Muscle of leg (tissue), 9 donors: Measurements from ENCODE around the gene CUL5. TPM values are rescaled to one million over a fixed set of nuclear protein-coding genes. Genes with fewer than 3 reads are reported as not detected.

Experiments used
- polyA plus RNA-seq, 8 donors: library from polyadenylated mRNA; unstranded; fragments of 120-200 nt; gene quantifications; one replicate each; pipeline versions ENCODE4 v1.2.1 to v1.2.3, GENCODE V29; 2013; ENCODE audit warnings: inconsistent platforms in 1 of 8, low replicate concordance in 1 of 8; ENCODE audit not compliant: insufficient read length in 8 of 8, insufficient read depth in 1 of 8
- total RNA-seq: library from RNA; stranded (reverse); fragments of 120-200 nt; gene quantifications from one replicate; pipeline ENCODE4 v1.2.4, GENCODE V29; 2013

Gene CUL5
- total and polyA plus RNA-seq, 9 donors = 17.2 to 33.8 (median 25.3) TPM

Other genes starting within 250 kb of the CUL5 start
- gene SLC35F2, start 150.1 kb upstream of the CUL5 start, total RNA-seq = 5.5 TPM
- 1 to 10 TPM; 2.9 to 5.1 (median 4.1) TPM for gene SLC35F2, start 150.1 kb upstream of the CUL5 start, polyA plus RNA-seq
- gene RAB39A, start 80.5 kb upstream of the CUL5 start, total RNA-seq = 0.58 TPM
- under 1 TPM; 0.32 to 0.81 (median 0.46) TPM for gene RAB39A, start 80.5 kb upstream of the CUL5 start, polyA plus RNA-seq
- gene ACAT1, start 112.7 kb downstream of the CUL5 start, total RNA-seq = 77.4 TPM
- 10 to 100 TPM; 50.0 to 69.4 (median 57.1) TPM for gene ACAT1, start 112.7 kb downstream of the CUL5 start, polyA plus RNA-seq
- 8.3 TPM for gene NPAT, start 213.7 kb downstream of the CUL5 start, total RNA-seq
- gene NPAT, start 213.7 kb downstream of the CUL5 start, polyA plus RNA-seq = 1 to 10 TPM; 6.2 to 9.6 (median 8.0) TPM
- 53.8 TPM for gene ATM, start 214.2 kb downstream of the CUL5 start, total RNA-seq
- gene ATM, start 214.2 kb downstream of the CUL5 start, polyA plus RNA-seq = 10 to 100 TPM; 27.8 to 52.7 (median 33.8) TPM